B cell (primary cell): ENCODE measurements around the gene BLOC1S5.

Experiments
- EZH2 ChIP-seq: IDR thresholded peaks from 2 replicates; pipeline ENCODE4 v1.6.1; 2012; ENCODE audit warnings: borderline replicate concordance, low read depth, mild to moderate bottlenecking, moderate library complexity, low read length; ENCODE audit not compliant: insufficient read depth, poor library complexity, severe bottlenecking
- TF ChIP-seq, protein P1 (sequence below): fragments of 200-600 bp; IDR thresholded peaks from one replicate; pipeline ENCODE4 v1.8.0; 2022; ENCODE audit warnings: antibody characterized with exemption, mild to moderate bottlenecking

DNA sequence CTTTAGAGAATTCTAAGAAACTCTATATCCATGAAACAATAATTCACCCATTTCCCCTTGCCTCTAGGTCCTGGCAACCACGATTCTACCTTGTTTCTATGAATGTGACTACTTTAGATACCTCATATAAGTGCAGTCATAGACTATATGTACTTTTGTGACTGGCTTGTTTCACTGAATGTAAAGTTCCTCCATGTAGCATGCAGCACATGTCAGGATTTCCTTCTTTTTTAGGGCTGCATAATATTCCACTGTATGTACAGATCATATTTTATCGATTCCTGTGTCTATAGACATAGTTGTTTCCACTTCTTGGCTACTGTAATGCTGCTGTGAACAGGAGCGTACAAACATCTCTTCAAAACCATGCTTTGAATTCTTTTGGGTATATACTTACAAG is 26.5 kb upstream of the BLOC1S5 start:
- TF ChIP-seq, protein P1, sequence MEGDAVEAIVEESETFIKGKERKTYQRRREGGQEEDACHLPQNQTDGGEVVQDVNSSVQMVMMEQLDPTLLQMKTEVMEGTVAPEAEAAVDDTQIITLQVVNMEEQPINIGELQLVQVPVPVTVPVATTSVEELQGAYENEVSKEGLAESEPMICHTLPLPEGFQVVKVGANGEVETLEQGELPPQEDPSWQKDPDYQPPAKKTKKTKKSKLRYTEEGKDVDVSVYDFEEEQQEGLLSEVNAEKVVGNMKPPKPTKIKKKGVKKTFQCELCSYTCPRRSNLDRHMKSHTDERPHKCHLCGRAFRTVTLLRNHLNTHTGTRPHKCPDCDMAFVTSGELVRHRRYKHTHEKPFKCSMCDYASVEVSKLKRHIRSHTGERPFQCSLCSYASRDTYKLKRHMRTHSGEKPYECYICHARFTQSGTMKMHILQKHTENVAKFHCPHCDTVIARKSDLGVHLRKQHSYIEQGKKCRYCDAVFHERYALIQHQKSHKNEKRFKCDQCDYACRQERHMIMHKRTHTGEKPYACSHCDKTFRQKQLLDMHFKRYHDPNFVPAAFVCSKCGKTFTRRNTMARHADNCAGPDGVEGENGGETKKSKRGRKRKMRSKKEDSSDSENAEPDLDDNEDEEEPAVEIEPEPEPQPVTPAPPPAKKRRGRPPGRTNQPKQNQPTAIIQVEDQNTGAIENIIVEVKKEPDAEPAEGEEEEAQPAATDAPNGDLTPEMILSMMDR, result no peak
- TF ChIP-seq EZH2, result no peak
